K562 (cell line): ENCODE measurements around the gene CREBL2. TPM values are rescaled to one million over a fixed set of nuclear protein-coding genes. Genes with fewer than 3 reads are reported as not detected.

Experiments used
- ATAC-seq: fragments of 200-7000 bp; cut with Tn5 transposase; 3 replicates; pipeline ENCODE4 v1.9.1; 2020; ENCODE audit warnings: moderate library complexity
- BruUV-seq: library from RNA; stranded (reverse); fragments of 400-500 nt; replicated peaks from 2 replicates; lab custom pipeline; 2021; lab: Mats Ljungman, UMichigan
- CTCF ChIA-PET: fragments of 300-600 bp; formaldehyde crosslinking; extraction: SDS; loops from one replicate; lab custom pipeline; 2021; ENCODE audit warnings: low intra/inter-chr PET ratio; lab: Yijun Ruan, JAX
- POLR2A ChIA-PET: fragments of 300-600, 350-650 bp; sonication (Branson Sonifier 250); formaldehyde crosslinking; extraction: SDS; loops from one replicate; lab custom pipeline; 2021; ENCODE audit warnings: antibody characterized with exemption, inconsistent platforms; lab: Yijun Ruan, JAX
- DNase-seq, 4 experiments: peaks; one replicate each; pipeline versions ENCODE4 v3.0.0 to v3.0.0-alpha.2; 2011 to 2018; ENCODE audit warnings: low spot score in 3 of 4, mixed read lengths in 3 of 4; ENCODE audit errors: extremely low read depth in 1 of 4
- FAIRE-seq: peaks from 2 replicates; lab custom pipeline; 2011; peaks lifted over from hg19 to GRCh38; lab: Jason Lieb, UNC
- H2AFZ ChIP-seq: 2 replicates; pipeline ENCODE4 v1.6.0; 2011; ENCODE audit warnings: low read depth, low read length, control low read depth, inconsistent platforms
- H3K27ac ChIP-seq: fragments of 200-600 bp; 3 replicates; pipeline ENCODE4 v1.8.0; 2011; ENCODE audit warnings: low read depth, mild to moderate bottlenecking, control low read depth, inconsistent platforms, low read length, moderate library complexity, mixed read lengths; ENCODE audit errors: extremely low read depth
- H3K27me3 ChIP-seq, 2 experiments: fragments of 300-600 bp in 1 of 2; 2 replicates in 1 of 2; 3 replicates in 1 of 2; pipeline versions ENCODE4 v1.6.0 to v1.8.0; 2011; ENCODE audit warnings: inconsistent platforms in 2 of 2, low read length in 2 of 2, mild to moderate bottlenecking in 1 of 2, mixed read lengths in 1 of 2, moderate library complexity in 1 of 2; ENCODE audit not compliant: control insufficient read depth in 2 of 2, insufficient read depth in 2 of 2
- H3K36me3 ChIP-seq: fragments of 300-600 bp; 3 replicates; pipeline ENCODE4 v1.8.0; 2011; ENCODE audit warnings: mild to moderate bottlenecking, low read length, inconsistent platforms; ENCODE audit not compliant: control insufficient read depth, insufficient read depth
- H3K4me1 ChIP-seq, 2 experiments: fragments of 200-600 bp in 1 of 2; replicated peaks in 1 of 2; 2 replicates in 1 of 2; 3 replicates in 1 of 2; pipeline versions ENCODE4 v1.5.1 to v1.8.0; 2011; ENCODE audit warnings: inconsistent platforms in 2 of 2, low read length in 2 of 2, mild to moderate bottlenecking in 1 of 2, mixed read lengths in 1 of 2, moderate library complexity in 1 of 2; ENCODE audit not compliant: control insufficient read depth in 2 of 2, insufficient read depth in 2 of 2
- H3K4me2 ChIP-seq: 2 replicates; pipeline ENCODE4 v1.6.1; 2011; ENCODE audit warnings: low read length, control low read depth, inconsistent platforms, mixed read lengths; ENCODE audit not compliant: insufficient read depth
- H3K4me3 ChIP-seq: fragments of 200-600 bp; sonication (generic), shearing (Covaris generic); 2 replicates; pipeline ENCODE4 v1.5.1; 2016; ENCODE audit warnings: control low read depth, inconsistent platforms
- H3K79me2 ChIP-seq: fragments of 200-600 bp; 3 replicates; pipeline ENCODE4 v1.8.0; 2011; ENCODE audit warnings: low read length, inconsistent platforms; ENCODE audit not compliant: control insufficient read depth, insufficient read depth
- H3K9ac ChIP-seq, 2 experiments: 2 replicates each; pipeline versions ENCODE4 v1.6.0 to v1.6.1; 2011; ENCODE audit warnings: low read depth in 2 of 2, low read length in 2 of 2, control low read depth in 1 of 2, inconsistent platforms in 1 of 2, mild to moderate bottlenecking in 1 of 2, mixed read lengths in 1 of 2; ENCODE audit not compliant: insufficient read depth in 1 of 2
- H3K9me1 ChIP-seq: one replicate; pipeline ENCODE4 v1.6.0; 2011; ENCODE audit warnings: inconsistent platforms, mild to moderate bottlenecking, low read length, moderate library complexity; ENCODE audit not compliant: control insufficient read depth, insufficient read depth
- H3K9me3 ChIP-seq: replicated peaks from 2 replicates; pipeline ENCODE4 v1.5.1; 2011; ENCODE audit warnings: low read depth, low read length, inconsistent platforms; ENCODE audit not compliant: control insufficient read depth, insufficient read depth
- H4K20me1 ChIP-seq: replicated peaks from 2 replicates; pipeline ENCODE4 v1.6.1; 2011; ENCODE audit warnings: low read length, inconsistent platforms, mixed read lengths; ENCODE audit not compliant: control insufficient read depth, insufficient read depth
- GABPA ChIP-seq: fragments of 200-800 bp; sonication (Bioruptor generic); conservative IDR thresholded peaks from 2 replicates; pipeline ENCODE4 v1.6.1; 2016; ENCODE audit warnings: low read depth, missing genetic modification characterization, missing compliant biosample characterization
- ILK ChIP-seq: fragments of 450-650 bp; IDR thresholded peaks from 2 replicates; pipeline ENCODE4 v1.6.1; 2016; ENCODE audit warnings: missing genetic modification characterization, low read depth, mild to moderate bottlenecking, missing compliant biosample characterization, moderate library complexity, borderline replicate concordance
- NFYB ChIP-seq: IDR thresholded peaks from 2 replicates; pipeline ENCODE4 v1.6.1; 2011; ENCODE audit warnings: mild to moderate bottlenecking, moderate library complexity; ENCODE audit not compliant: insufficient read length; ENCODE audit errors: extremely low read depth
- PTRF ChIP-seq: fragments of 450-650 bp; IDR thresholded peaks from 2 replicates; pipeline ENCODE4 v1.6.1; 2016; ENCODE audit warnings: mild to moderate bottlenecking, missing genetic modification characterization, missing compliant biosample characterization
- SMARCC2 ChIP-seq: fragments of 450-650 bp; IDR thresholded peaks from 2 replicates; pipeline ENCODE4 v1.6.1; 2017; ENCODE audit warnings: antibody characterized with exemption, moderate library complexity, mild to moderate bottlenecking, low read depth
- SOX6 ChIP-seq: fragments of 450-650 bp; IDR thresholded peaks from 2 replicates; pipeline ENCODE4 v1.6.1; 2014; ENCODE audit warnings: mild to moderate bottlenecking
- THRAP3 ChIP-seq: fragments of 450-650 bp; IDR thresholded peaks from 2 replicates; pipeline ENCODE4 v1.6.1; 2016; ENCODE audit warnings: mild to moderate bottlenecking, inconsistent platforms, borderline replicate concordance
- ZNF121 ChIP-seq: sonication (generic); formaldehyde crosslinking; conservative IDR thresholded peaks from 2 replicates; pipeline ENCODE4 v1.8.0; 2022; ENCODE audit warnings: missing genetic modification reagents
- WGBS: fragments of 100-300 bp; shearing (Covaris generic); methylation state at CpG from one replicate; pipeline ENCODE4 v1.1.6; 2016; ENCODE audit warnings: low coverage, mixed read lengths; ENCODE audit not compliant: insufficient coverage; ENCODE audit errors: missing lambda C conversion rate; 5-methylcytosine and 5-hydroxymethylcytosine counted together
- in situ Hi-C: fragments of 300-500 bp; cut with MboI; formaldehyde crosslinking; loops from 4 replicates; pipeline ENCODE4 v1.15.0; 2018; ENCODE audit warnings: inconsistent platforms, mixed read lengths
- intact Hi-C: fragments of 100-400 bp; cut with micrococcal nuclease; formaldehyde crosslinking; loops from 2 replicates; pipeline ENCODE4 v1.14.2; 2022
- polyA plus RNA-seq, 8 experiments: library from polyadenylated mRNA; depleted of rRNA in 4 of 8; stranded (reverse) in 5 of 8; unstranded in 3 of 8; fragments of >200 nt; fragmentation: Nextera tagmentation in 2 of 8; fragmentation: Illumina TruSeq in 1 of 8; extraction: Ambion mirVana in 2 of 8; extraction: Trizol in 1 of 8; gene quantifications; 2 replicates each; pipeline versions ENCODE4 v1.2.1 to v1.2.3, GENCODE V29; 2011 to 2014; ENCODE audit warnings: inconsistent platforms in 1 of 8, missing spikeins in 1 of 8
- total RNA-seq, 7 experiments: library from RNA; depleted of rRNA in 6 of 7; stranded (reverse); fragments of >200 nt in 6 of 7; fragmentation: Illumina TruSeq in 2 of 7; extraction: Trizol in 2 of 7; gene quantifications; 2 replicates each; pipeline versions ENCODE4 v1.2.1 to v1.2.3, GENCODE V29; 2011 to 2021; ENCODE audit warnings: low replicate concordance in 1 of 7
- TF ChIP-seq, protein P1 (sequence below): fragments of 250-450 bp; sonication (Bioruptor Pico); IDR thresholded peaks from 2 replicates; pipeline ENCODE4 v1.5.0; 2020; ENCODE audit warnings: mild to moderate bottlenecking, borderline replicate concordance
- TF ChIP-seq, protein P2 (sequence below): fragments of 250-450 bp; sonication (Bioruptor Pico); IDR thresholded peaks from 2 replicates; pipeline ENCODE4 v1.8.0; 2021; ENCODE audit warnings: borderline replicate concordance, mild to moderate bottlenecking, moderate library complexity; ENCODE audit not compliant: poor library complexity, severe bottlenecking
- TF ChIP-seq, protein P3 (sequence below), 2 experiments: IDR thresholded peaks in 1 of 2; conservative IDR thresholded peaks in 1 of 2; 2 replicates each; pipeline ENCODE4 v1.6.1; 2016; ENCODE audit warnings: low read depth in 2 of 2, mild to moderate bottlenecking in 1 of 2, missing compliant biosample characterization in 1 of 2, missing genetic modification characterization in 1 of 2, moderate library complexity in 1 of 2

CREBL2 gene
- total and polyA plus RNA-seq, 9 of the 15 experiments (the other 6 are each of a cell fraction or from before 2014, with no cell fraction given), result 1.7 to 7.3 (median 5.2) TPM

DNA sequence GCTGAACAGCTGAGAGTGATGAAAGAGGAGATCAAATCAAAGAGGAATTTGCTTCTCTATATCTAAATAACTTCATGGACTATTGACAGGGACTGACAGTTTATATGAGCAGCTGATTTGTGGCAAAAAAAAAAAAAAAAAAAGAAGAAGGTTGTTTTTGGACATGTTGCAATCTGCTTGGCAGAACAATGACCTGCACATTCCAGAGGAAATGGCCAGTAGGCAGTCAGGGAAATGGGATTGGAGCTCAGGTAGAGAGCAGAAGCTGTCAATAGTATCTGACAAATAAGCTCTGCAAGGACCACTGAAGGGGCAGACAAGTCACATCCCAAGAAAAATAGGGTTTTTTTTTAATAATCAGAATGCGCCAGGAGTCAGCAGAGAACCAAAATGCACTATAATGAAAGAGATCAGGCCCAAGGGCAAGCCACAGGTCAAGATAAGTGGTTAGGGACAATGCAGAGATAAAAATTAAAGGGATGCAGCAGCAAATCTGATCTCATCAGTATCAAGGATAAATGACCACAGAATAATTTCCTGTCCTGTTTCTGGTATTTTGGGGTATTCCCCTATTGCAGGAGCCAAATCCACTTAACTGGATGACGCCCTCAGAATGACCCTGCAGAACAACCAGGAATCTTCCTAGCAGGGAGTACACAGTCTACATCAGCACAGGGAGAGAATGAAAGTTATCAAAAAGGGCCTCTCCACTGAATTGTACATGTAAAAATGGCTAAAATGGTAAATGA, 26.4 kb upstream of the CREBL2 start:
- 42% methylated on average over 2 of the region's 2 CpGs for WGBS
- no peak for FAIRE-seq
- CTCF ChIA-PET, result no interaction called here
- H3K79me2 ChIP-seq, result no peaks in the 10 kb centered on the region
- in situ Hi-C loops, result no loop called here
- TF ChIP-seq GABPA (no peak), SMARCC2 (no peak), ZNF121 (CRISPR knock-in tag) (no peak), THRAP3 (no peak), PTRF (tag) (no peak), SOX6 (no peak), ILK (no peak), NFYB (no peak)
- TF ChIP-seq, protein P1, sequence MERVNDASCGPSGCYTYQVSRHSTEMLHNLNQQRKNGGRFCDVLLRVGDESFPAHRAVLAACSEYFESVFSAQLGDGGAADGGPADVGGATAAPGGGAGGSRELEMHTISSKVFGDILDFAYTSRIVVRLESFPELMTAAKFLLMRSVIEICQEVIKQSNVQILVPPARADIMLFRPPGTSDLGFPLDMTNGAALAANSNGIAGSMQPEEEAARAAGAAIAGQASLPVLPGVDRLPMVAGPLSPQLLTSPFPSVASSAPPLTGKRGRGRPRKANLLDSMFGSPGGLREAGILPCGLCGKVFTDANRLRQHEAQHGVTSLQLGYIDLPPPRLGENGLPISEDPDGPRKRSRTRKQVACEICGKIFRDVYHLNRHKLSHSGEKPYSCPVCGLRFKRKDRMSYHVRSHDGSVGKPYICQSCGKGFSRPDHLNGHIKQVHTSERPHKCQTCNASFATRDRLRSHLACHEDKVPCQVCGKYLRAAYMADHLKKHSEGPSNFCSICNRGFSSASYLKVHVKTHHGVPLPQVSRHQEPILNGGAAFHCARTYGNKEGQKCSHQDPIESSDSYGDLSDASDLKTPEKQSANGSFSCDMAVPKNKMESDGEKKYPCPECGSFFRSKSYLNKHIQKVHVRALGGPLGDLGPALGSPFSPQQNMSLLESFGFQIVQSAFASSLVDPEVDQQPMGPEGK (CRISPR knock-in tag), result no peak
- TF ChIP-seq, protein P2, sequence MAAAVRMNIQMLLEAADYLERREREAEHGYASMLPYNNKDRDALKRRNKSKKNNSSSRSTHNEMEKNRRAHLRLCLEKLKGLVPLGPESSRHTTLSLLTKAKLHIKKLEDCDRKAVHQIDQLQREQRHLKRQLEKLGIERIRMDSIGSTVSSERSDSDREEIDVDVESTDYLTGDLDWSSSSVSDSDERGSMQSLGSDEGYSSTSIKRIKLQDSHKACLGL (CRISPR knock-in tag), result no peak
- TF ChIP-seq, protein P3, sequence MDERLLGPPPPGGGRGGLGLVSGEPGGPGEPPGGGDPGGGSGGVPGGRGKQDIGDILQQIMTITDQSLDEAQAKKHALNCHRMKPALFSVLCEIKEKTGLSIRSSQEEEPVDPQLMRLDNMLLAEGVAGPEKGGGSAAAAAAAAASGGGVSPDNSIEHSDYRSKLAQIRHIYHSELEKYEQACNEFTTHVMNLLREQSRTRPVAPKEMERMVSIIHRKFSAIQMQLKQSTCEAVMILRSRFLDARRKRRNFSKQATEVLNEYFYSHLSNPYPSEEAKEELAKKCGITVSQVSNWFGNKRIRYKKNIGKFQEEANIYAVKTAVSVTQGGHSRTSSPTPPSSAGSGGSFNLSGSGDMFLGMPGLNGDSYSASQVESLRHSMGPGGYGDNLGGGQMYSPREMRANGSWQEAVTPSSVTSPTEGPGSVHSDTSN (CRISPR knock-in tag; IDR thresholded peaks at IDR 0.05; ENCODE audit: low read depth), result no peak
- TF ChIP-seq, protein P3 (tag; conservative IDR thresholded peaks at IDR 0.05; ENCODE audit: low read depth), result no peak
- TF ChIP-seq, all 486 proteins: peak for 0
- Histone ChIP-seq H3K27me3 (peaks cover 0 to 10% of the 10 kb centered on the region in 2 experiments; a peak in 2 of 5 replicates), H3K36me3 (no peaks in the 10 kb centered on the region), H4K20me1 (no peaks in the 10 kb centered on the region), H3K4me3 (no peak overlapping the region), H3K9ac (no peak overlapping the region), H3K4me1 (no peaks in the 10 kb centered on the region), H3K4me2 (no peak overlapping the region), H3K27ac (no peak overlapping the region), H3K9me1 (no peaks in the 10 kb centered on the region), H3K9me3 (no peaks in the 10 kb centered on the region), H2AFZ (no peak overlapping the region)
- DNase-seq (no peak), ATAC-seq (no peak)
- POLR2A ChIA-PET, result interaction anchor here (0.8 kb wide), 1 partner anchor 10 kb away, joined by 4 read pairs; no protein-coding TSS in a partner anchor
- no TSS peak for BruUV-seq
- intact Hi-C loops, result no loop called here
